WTC11 (cell line): Measurements from ENCODE around the gene NBEAL1. TPM values are rescaled to one million over a fixed set of nuclear protein-coding genes. Genes with fewer than 3 reads are reported as not detected.

ENCODE experiments used
- AR ChIP-seq: fragments of 250-450 bp; sonication (Bioruptor Pico); IDR thresholded peaks from 2 replicates; pipeline ENCODE4 v1.9.0; 2021; ENCODE audit warnings: mild to moderate bottlenecking
- CBFB ChIP-seq: sonication (generic); formaldehyde crosslinking; IDR thresholded peaks from 2 replicates; pipeline ENCODE4 v1.8.1; 2022; ENCODE audit warnings: mild to moderate bottlenecking, low read depth, missing genetic modification reagents
- CTCF ChIP-seq: fragments of 200-600 bp; IDR thresholded peaks from 2 replicates; pipeline ENCODE4 v1.8.0; 2022; ENCODE audit warnings: antibody characterized with exemption
- ELF4 ChIP-seq: sonication (generic); formaldehyde crosslinking; IDR thresholded peaks from 2 replicates; pipeline ENCODE4 v1.8.1; 2022; ENCODE audit warnings: low read depth, mild to moderate bottlenecking, moderate library complexity, missing genetic modification reagents
- IRF1 ChIP-seq: sonication (generic); formaldehyde crosslinking; IDR thresholded peaks from 2 replicates; pipeline ENCODE4 v1.8.0; 2023; ENCODE audit warnings: missing genetic modification reagents
- KAT7 ChIP-seq: sonication (generic); formaldehyde crosslinking; IDR thresholded peaks from 2 replicates; pipeline ENCODE4 v1.8.1; 2023; ENCODE audit warnings: missing genetic modification reagents, mild to moderate bottlenecking, borderline replicate concordance
- MYBL2 ChIP-seq: sonication (generic); formaldehyde crosslinking; IDR thresholded peaks from 2 replicates; pipeline ENCODE4 v1.8.1; 2023; ENCODE audit warnings: mild to moderate bottlenecking, moderate library complexity, missing genetic modification reagents
- NFATC4 ChIP-seq: fragments of 250-450 bp; sonication (Bioruptor Pico); IDR thresholded peaks from 2 replicates; pipeline ENCODE4 v1.9.0; 2021; ENCODE audit warnings: mild to moderate bottlenecking
- RELA ChIP-seq: sonication (generic); formaldehyde crosslinking; IDR thresholded peaks from 2 replicates; pipeline ENCODE4 v1.8.1; 2022; ENCODE audit warnings: missing genetic modification reagents, mild to moderate bottlenecking, borderline replicate concordance
- SOX15 ChIP-seq: fragments of 250-450 bp; sonication (Bioruptor Pico); IDR thresholded peaks from 2 replicates; pipeline ENCODE4 v1.9.0; 2021; ENCODE audit warnings: mild to moderate bottlenecking
- SP1 ChIP-seq: sonication (generic); formaldehyde crosslinking; conservative IDR thresholded peaks from 2 replicates; pipeline ENCODE4 v1.8.1; 2022; ENCODE audit warnings: missing genetic modification reagents
- TEAD4 ChIP-seq: sonication (generic); formaldehyde crosslinking; IDR thresholded peaks from 2 replicates; pipeline ENCODE4 v1.8.0; 2022; ENCODE audit warnings: mild to moderate bottlenecking, missing genetic modification reagents
- TP53 ChIP-seq: sonication (generic); formaldehyde crosslinking; IDR thresholded peaks from 2 replicates; pipeline ENCODE4 v1.8.1; 2023; ENCODE audit warnings: mild to moderate bottlenecking, missing genetic modification reagents
- ZBTB43 ChIP-seq: sonication (generic); formaldehyde crosslinking; IDR thresholded peaks from 2 replicates; pipeline ENCODE4 v1.8.1; 2023; ENCODE audit warnings: mild to moderate bottlenecking, missing genetic modification reagents
- ZNF121 ChIP-seq: sonication (generic); formaldehyde crosslinking; IDR thresholded peaks from 2 replicates; pipeline ENCODE4 v1.8.0; 2023; ENCODE audit warnings: missing genetic modification reagents
- ZNF423 ChIP-seq: fragments of 250-450 bp; sonication (Bioruptor Pico); IDR thresholded peaks from 2 replicates; pipeline ENCODE4 v2.1.2; 2022; ENCODE audit warnings: mild to moderate bottlenecking, moderate library complexity
- total RNA-seq: library from RNA; stranded (reverse); gene quantifications from 3 replicates; pipeline ENCODE4 v1.2.3, GENCODE V29; 2021
- TF ChIP-seq, protein P1 (sequence below): fragments of 250-450 bp; sonication (Bioruptor Pico); IDR thresholded peaks from 2 replicates; pipeline ENCODE4 v1.9.0; 2021; ENCODE audit warnings: mild to moderate bottlenecking, borderline replicate concordance
- TF ChIP-seq, protein P2 (sequence below): sonication (generic); formaldehyde crosslinking; IDR thresholded peaks from 2 replicates; pipeline ENCODE4 v1.8.0; 2022; ENCODE audit warnings: mild to moderate bottlenecking, missing genetic modification reagents
- TF ChIP-seq, protein P3 (sequence below): sonication (generic); formaldehyde crosslinking; IDR thresholded peaks from 2 replicates; pipeline ENCODE4 v1.8.1; 2022; ENCODE audit warnings: mild to moderate bottlenecking, moderate library complexity, missing genetic modification reagents
- TF ChIP-seq, protein P4 (sequence below): sonication (generic); formaldehyde crosslinking; IDR thresholded peaks from 2 replicates; pipeline ENCODE4 v1.8.1; 2022; ENCODE audit warnings: low read depth, mild to moderate bottlenecking, moderate library complexity, missing genetic modification reagents, borderline replicate concordance
- TF ChIP-seq, protein P5 (sequence below): sonication (generic); formaldehyde crosslinking; IDR thresholded peaks from 2 replicates; pipeline ENCODE4 v1.8.1; 2023; ENCODE audit warnings: mild to moderate bottlenecking, missing genetic modification reagents, moderate library complexity

Gene NBEAL1
- total RNA-seq, 1 experiment from 2014 or later: 10.5 TPM

- TF ChIP-seq, protein P1, sequence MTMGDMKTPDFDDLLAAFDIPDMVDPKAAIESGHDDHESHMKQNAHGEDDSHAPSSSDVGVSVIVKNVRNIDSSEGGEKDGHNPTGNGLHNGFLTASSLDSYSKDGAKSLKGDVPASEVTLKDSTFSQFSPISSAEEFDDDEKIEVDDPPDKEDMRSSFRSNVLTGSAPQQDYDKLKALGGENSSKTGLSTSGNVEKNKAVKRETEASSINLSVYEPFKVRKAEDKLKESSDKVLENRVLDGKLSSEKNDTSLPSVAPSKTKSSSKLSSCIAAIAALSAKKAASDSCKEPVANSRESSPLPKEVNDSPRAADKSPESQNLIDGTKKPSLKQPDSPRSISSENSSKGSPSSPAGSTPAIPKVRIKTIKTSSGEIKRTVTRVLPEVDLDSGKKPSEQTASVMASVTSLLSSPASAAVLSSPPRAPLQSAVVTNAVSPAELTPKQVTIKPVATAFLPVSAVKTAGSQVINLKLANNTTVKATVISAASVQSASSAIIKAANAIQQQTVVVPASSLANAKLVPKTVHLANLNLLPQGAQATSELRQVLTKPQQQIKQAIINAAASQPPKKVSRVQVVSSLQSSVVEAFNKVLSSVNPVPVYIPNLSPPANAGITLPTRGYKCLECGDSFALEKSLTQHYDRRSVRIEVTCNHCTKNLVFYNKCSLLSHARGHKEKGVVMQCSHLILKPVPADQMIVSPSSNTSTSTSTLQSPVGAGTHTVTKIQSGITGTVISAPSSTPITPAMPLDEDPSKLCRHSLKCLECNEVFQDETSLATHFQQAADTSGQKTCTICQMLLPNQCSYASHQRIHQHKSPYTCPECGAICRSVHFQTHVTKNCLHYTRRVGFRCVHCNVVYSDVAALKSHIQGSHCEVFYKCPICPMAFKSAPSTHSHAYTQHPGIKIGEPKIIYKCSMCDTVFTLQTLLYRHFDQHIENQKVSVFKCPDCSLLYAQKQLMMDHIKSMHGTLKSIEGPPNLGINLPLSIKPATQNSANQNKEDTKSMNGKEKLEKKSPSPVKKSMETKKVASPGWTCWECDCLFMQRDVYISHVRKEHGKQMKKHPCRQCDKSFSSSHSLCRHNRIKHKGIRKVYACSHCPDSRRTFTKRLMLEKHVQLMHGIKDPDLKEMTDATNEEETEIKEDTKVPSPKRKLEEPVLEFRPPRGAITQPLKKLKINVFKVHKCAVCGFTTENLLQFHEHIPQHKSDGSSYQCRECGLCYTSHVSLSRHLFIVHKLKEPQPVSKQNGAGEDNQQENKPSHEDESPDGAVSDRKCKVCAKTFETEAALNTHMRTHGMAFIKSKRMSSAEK: no peak
- TF ChIP-seq ZBTB43 (no peak), ZNF423 (CRISPR knock-in tag) (no peak), MYBL2 (CRISPR knock-in tag) (0 out of 2 replicates have a peak, but pooled peaks have one; percentile 9), SOX15 (CRISPR knock-in tag) (no peak), IRF1 (CRISPR knock-in tag) (0 out of 2 replicates have a peak, but pooled peaks have one; percentile 19), SP1 (CRISPR knock-in tag) (peak; percentile 88), ZNF121 (CRISPR knock-in tag) (no peak), CBFB (peak; percentile 68; the same call in 1 of the 2 replicates), KAT7 (no peak), TEAD4 (0 out of 2 replicates have a peak, but pooled peaks have one; percentile 25), AR (CRISPR knock-in tag) (no peak), NFATC4 (0 out of 2 replicates have a peak, but pooled peaks have one; percentile 37), CTCF (no peak), ELF4 (CRISPR knock-in tag) (no peak; the same call in 1 of the 2 replicates), TP53 (CRISPR knock-in tag) (peak; percentile 80; the same call in 1 of the 2 replicates), RELA (no peak)
- TF ChIP-seq, protein P2, sequence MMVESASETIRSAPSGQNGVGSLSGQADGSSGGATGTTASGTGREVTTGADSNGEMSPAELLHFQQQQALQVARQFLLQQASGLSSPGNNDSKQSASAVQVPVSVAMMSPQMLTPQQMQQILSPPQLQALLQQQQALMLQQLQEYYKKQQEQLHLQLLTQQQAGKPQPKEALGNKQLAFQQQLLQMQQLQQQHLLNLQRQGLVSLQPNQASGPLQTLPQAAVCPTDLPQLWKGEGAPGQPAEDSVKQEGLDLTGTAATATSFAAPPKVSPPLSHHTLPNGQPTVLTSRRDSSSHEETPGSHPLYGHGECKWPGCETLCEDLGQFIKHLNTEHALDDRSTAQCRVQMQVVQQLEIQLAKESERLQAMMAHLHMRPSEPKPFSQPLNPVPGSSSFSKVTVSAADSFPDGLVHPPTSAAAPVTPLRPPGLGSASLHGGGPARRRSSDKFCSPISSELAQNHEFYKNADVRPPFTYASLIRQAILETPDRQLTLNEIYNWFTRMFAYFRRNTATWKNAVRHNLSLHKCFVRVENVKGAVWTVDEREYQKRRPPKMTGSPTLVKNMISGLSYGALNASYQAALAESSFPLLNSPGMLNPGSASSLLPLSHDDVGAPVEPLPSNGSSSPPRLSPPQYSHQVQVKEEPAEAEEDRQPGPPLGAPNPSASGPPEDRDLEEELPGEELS (CRISPR knock-in tag): 0 out of 2 replicates have a peak, but pooled peaks have one; percentile 81
- TF ChIP-seq, protein P3, sequence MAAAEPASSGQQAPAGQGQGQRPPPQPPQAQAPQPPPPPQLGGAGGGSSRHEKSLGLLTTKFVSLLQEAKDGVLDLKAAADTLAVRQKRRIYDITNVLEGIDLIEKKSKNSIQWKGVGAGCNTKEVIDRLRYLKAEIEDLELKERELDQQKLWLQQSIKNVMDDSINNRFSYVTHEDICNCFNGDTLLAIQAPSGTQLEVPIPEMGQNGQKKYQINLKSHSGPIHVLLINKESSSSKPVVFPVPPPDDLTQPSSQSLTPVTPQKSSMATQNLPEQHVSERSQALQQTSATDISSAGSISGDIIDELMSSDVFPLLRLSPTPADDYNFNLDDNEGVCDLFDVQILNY (CRISPR knock-in tag): peak; percentile 82
- TF ChIP-seq, protein P4, sequence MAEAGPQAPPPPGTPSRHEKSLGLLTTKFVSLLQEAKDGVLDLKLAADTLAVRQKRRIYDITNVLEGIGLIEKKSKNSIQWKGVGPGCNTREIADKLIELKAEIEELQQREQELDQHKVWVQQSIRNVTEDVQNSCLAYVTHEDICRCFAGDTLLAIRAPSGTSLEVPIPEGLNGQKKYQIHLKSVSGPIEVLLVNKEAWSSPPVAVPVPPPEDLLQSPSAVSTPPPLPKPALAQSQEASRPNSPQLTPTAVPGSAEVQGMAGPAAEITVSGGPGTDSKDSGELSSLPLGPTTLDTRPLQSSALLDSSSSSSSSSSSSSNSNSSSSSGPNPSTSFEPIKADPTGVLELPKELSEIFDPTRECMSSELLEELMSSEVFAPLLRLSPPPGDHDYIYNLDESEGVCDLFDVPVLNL (CRISPR knock-in tag): no peak
- TF ChIP-seq, protein P5, sequence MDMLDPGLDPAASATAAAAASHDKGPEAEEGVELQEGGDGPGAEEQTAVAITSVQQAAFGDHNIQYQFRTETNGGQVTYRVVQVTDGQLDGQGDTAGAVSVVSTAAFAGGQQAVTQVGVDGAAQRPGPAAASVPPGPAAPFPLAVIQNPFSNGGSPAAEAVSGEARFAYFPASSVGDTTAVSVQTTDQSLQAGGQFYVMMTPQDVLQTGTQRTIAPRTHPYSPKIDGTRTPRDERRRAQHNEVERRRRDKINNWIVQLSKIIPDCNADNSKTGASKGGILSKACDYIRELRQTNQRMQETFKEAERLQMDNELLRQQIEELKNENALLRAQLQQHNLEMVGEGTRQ: peak; percentile 51; the same call in 1 of the 2 replicates
Observed at GRCh38 chr2:203014456-203015199, at the start of gene NBEAL1 (continued).
